H9 (cell line): Measurements from ENCODE around the gene OR1J1. TPM values are rescaled to one million over a fixed set of nuclear protein-coding genes. Genes with fewer than 3 reads are reported as not detected.

Source experiments
- DNase-seq: peaks from one replicate; pipeline ENCODE4 v3.0.0-alpha.2; 2017
- H2AFZ ChIP-seq: one replicate; pipeline ENCODE4 v1.6.1; 2013; ENCODE audit warnings: mild to moderate bottlenecking, low read length, control low read depth, moderate library complexity
- H2AK5ac ChIP-seq: 2 replicates; pipeline ENCODE4 v1.6.1; 2013; ENCODE audit warnings: low read length, control low read depth, mixed read lengths; ENCODE audit not compliant: insufficient read length
- H2BK120ac ChIP-seq: one replicate; pipeline ENCODE4 v1.6.1; 2013; ENCODE audit warnings: low read depth, mild to moderate bottlenecking, low read length, control low read depth, inconsistent platforms; ENCODE audit not compliant: poor library complexity, severe bottlenecking
- H2BK12ac ChIP-seq: 2 replicates; pipeline ENCODE4 v1.6.1; 2013; ENCODE audit warnings: low read length, control low read depth, mixed read lengths, low read depth; ENCODE audit not compliant: insufficient read length
- H2BK15ac ChIP-seq: 2 replicates; pipeline ENCODE4 v1.6.1; 2013; ENCODE audit warnings: low read depth, low read length, control low read depth
- H2BK20ac ChIP-seq: one replicate; pipeline ENCODE4 v1.6.1; 2013; ENCODE audit warnings: low read depth, mild to moderate bottlenecking, low read length, control low read depth, inconsistent platforms; ENCODE audit not compliant: poor library complexity, severe bottlenecking
- H2BK5ac ChIP-seq: 2 replicates; pipeline ENCODE4 v1.6.1; 2013; ENCODE audit warnings: low read length, control low read depth, mixed read lengths; ENCODE audit not compliant: insufficient read length
- H3K14ac ChIP-seq: 2 replicates; pipeline ENCODE4 v1.6.1; 2013; ENCODE audit warnings: low read length, control low read depth; ENCODE audit not compliant: insufficient read depth
- H3K18ac ChIP-seq: 2 replicates; pipeline ENCODE4 v1.6.1; 2013; ENCODE audit warnings: low read depth, mild to moderate bottlenecking, mixed read lengths, low read length, control low read depth; ENCODE audit not compliant: insufficient read length
- H3K23ac ChIP-seq: 2 replicates; pipeline ENCODE4 v1.6.1; 2013; ENCODE audit warnings: low read length, control low read depth, mixed read lengths, low read depth; ENCODE audit not compliant: insufficient read length
- H3K23me2 ChIP-seq: 2 replicates; pipeline ENCODE4 v1.6.1; 2013; ENCODE audit warnings: low read depth, mild to moderate bottlenecking, mixed read lengths, low read length, control low read depth; ENCODE audit not compliant: insufficient read length, poor library complexity, severe bottlenecking
- H3K27ac ChIP-seq: 2 replicates; pipeline ENCODE4 v1.5.1; 2013; ENCODE audit warnings: low read length, control low read depth, mixed read lengths, low read depth; ENCODE audit not compliant: insufficient read length
- H3K27me3 ChIP-seq: 2 replicates; pipeline ENCODE4 v1.6.1; 2013; ENCODE audit warnings: low read length, control low read depth, inconsistent platforms; ENCODE audit not compliant: insufficient read depth
- H3K4ac ChIP-seq: 2 replicates; pipeline ENCODE4 v1.6.1; 2013; ENCODE audit warnings: low read depth, mild to moderate bottlenecking, control low read depth, inconsistent platforms, low read length, moderate library complexity
- H3K4me1 ChIP-seq: 2 replicates; pipeline ENCODE4 v1.6.1; 2013; ENCODE audit warnings: low read length, control low read depth, inconsistent platforms; ENCODE audit not compliant: insufficient read depth
- H3K4me2 ChIP-seq: 2 replicates; pipeline ENCODE4 v1.6.1; 2013; ENCODE audit warnings: low read length, control low read depth, mixed read lengths; ENCODE audit not compliant: insufficient read length, insufficient read depth
- H3K56ac ChIP-seq: 2 replicates; pipeline ENCODE4 v1.6.1; 2013; ENCODE audit warnings: low read depth, mild to moderate bottlenecking, mixed read lengths, low read length, control low read depth; ENCODE audit not compliant: insufficient read length
- H3K79me1 ChIP-seq: 2 replicates; pipeline ENCODE4 v1.6.1; 2013; ENCODE audit warnings: low read depth, mild to moderate bottlenecking, moderate library complexity, low read length, control low read depth, inconsistent platforms; ENCODE audit not compliant: insufficient read depth, poor library complexity, severe bottlenecking
- H3K79me2 ChIP-seq: 2 replicates; pipeline ENCODE4 v1.6.1; 2013; ENCODE audit warnings: low read length, control low read depth, inconsistent platforms; ENCODE audit not compliant: insufficient read depth
- H3K9ac ChIP-seq: 2 replicates; pipeline ENCODE4 v1.6.1; 2013; ENCODE audit warnings: low read length, control low read depth, mixed read lengths; ENCODE audit not compliant: insufficient read length; ENCODE audit errors: extremely low read depth
- H3K9me3 ChIP-seq: one replicate; pipeline ENCODE4 v1.6.1; 2013; ENCODE audit warnings: low read depth, low read length, inconsistent platforms; ENCODE audit not compliant: control insufficient read depth
- H3T11ph ChIP-seq: one replicate; pipeline ENCODE4 v1.6.1; 2013; ENCODE audit warnings: mild to moderate bottlenecking, low read length, control low read depth, inconsistent platforms
- H4K20me1 ChIP-seq: one replicate; pipeline ENCODE4 v1.6.1; 2013; ENCODE audit not compliant: control insufficient read depth, insufficient read length, insufficient read depth
- H4K5ac ChIP-seq: 2 replicates; pipeline ENCODE4 v1.6.1; 2013; ENCODE audit warnings: low read depth, mild to moderate bottlenecking, mixed read lengths, low read length, control low read depth; ENCODE audit not compliant: insufficient read length
- H4K8ac ChIP-seq: replicated peaks from 2 replicates; pipeline ENCODE4 v1.6.1; 2013; ENCODE audit warnings: low read length, control low read depth, mixed read lengths, low read depth; ENCODE audit not compliant: insufficient read length
- H4K91ac ChIP-seq: 2 replicates; pipeline ENCODE4 v1.6.1; 2013; ENCODE audit warnings: low read depth, mild to moderate bottlenecking, moderate library complexity, mixed read lengths, low read length, control low read depth; ENCODE audit not compliant: insufficient read length
- H3K27ac Mint-ChIP-seq, 3 experiments: 2 replicates in 2 of 3; 3 replicates in 1 of 3; pipeline ENCODE4 v1.8.0; 2020 to 2021; ENCODE audit warnings: mixed read lengths in 3 of 3, mild to moderate bottlenecking in 1 of 3, moderate library complexity in 1 of 3
- H3K27me3 Mint-ChIP-seq: 2 replicates; pipeline ENCODE4 v1.8.0; 2021; ENCODE audit warnings: low read depth, mild to moderate bottlenecking, moderate library complexity, mixed read lengths
- H3K36me3 Mint-ChIP-seq, 3 experiments: 2 replicates in 2 of 3; 3 replicates in 1 of 3; pipeline ENCODE4 v1.8.0; 2020 to 2021; ENCODE audit warnings: low read depth in 3 of 3, mixed read lengths in 3 of 3; ENCODE audit not compliant: insufficient read depth in 1 of 3
- H3K4me1 Mint-ChIP-seq, 2 experiments: 2 replicates each; pipeline ENCODE4 v1.8.0; 2020; ENCODE audit warnings: mixed read lengths in 2 of 2
- H3K4me3 Mint-ChIP-seq, 2 experiments: 2 replicates in 1 of 2; 3 replicates in 1 of 2; pipeline ENCODE4 v1.8.0; 2020 to 2021; ENCODE audit warnings: mild to moderate bottlenecking in 2 of 2, mixed read lengths in 2 of 2, moderate library complexity in 1 of 2
- H3K9me3 Mint-ChIP-seq, 2 experiments: 2 replicates in 1 of 2; 3 replicates in 1 of 2; pipeline ENCODE4 v1.8.0; 2020; ENCODE audit warnings: mild to moderate bottlenecking in 2 of 2, mixed read lengths in 2 of 2, moderate library complexity in 1 of 2
- CTCF ChIP-seq: fragments of 200-600 bp; sonication (generic); conservative IDR thresholded peaks from 3 replicates; pipeline ENCODE4 v1.8.0; 2021; ENCODE audit warnings: antibody characterized with exemption, mild to moderate bottlenecking
- WGBS: extraction: QIAGEN DNeasy Blood & Tissue Kit; methylation state at CpG from one replicate; pipeline ENCODE4 v1.1.7; 2013; ENCODE audit warnings: missing lambda C conversion rate, low lambda C conversion rate, mixed read lengths; ENCODE audit not compliant: insufficient read length; ENCODE audit errors: extremely low coverage; 5-methylcytosine and 5-hydroxymethylcytosine counted together
- total RNA-seq: library from RNA; stranded (reverse); gene quantifications from 2 replicates; pipeline ENCODE4 v1.2.1, GENCODE V29; 2021

OR1J1 gene
- total RNA-seq, 1 experiment from 2014 or later = not detected

- Mint-ChIP-seq H3K27me3 (no peaks in the 10 kb centered on the region; the same call in 1 of the 2 replicates), H3K27ac (no peak within 1 kb of the TSS), H3K4me3 (no peak within 1 kb of the TSS), H3K36me3 (peaks cover 0 to 7% (median 0%) of the 10 kb centered on the region in 3 experiments; a peak in 3 of 7 replicates), H3K9me3 (peaks cover 48 to 49% of the 10 kb centered on the region in 2 experiments), H3K4me1 (no peaks in the 10 kb centered on the region)
- H4K8ac ChIP-seq = no peak within 1 kb of the TSS
- no peak for TF ChIP-seq CTCF
- H3K23ac ChIP-seq = no peak within 1 kb of the TSS
- H3K79me1 ChIP-seq = no peaks in the 10 kb centered on the region
- no peak within 1 kb of the TSS for H3K27ac ChIP-seq
- H3T11ph ChIP-seq = no peak within 1 kb of the TSS
- no peak within 1 kb of the TSS for H2BK20ac ChIP-seq
- no peaks in the 10 kb centered on the region for H4K20me1 ChIP-seq
- DNase-seq = no peak
- no peak within 1 kb of the TSS for H3K56ac ChIP-seq
- H2BK12ac ChIP-seq = no peak within 1 kb of the TSS
- H2BK15ac ChIP-seq = no peak within 1 kb of the TSS
- H2BK5ac ChIP-seq = no peak within 1 kb of the TSS
- no peak within 1 kb of the TSS for H3K4ac ChIP-seq
- H3K18ac ChIP-seq = no peak within 1 kb of the TSS
- no peak within 1 kb of the TSS for H2AK5ac ChIP-seq
- H2AFZ ChIP-seq = no peak within 1 kb of the TSS
- H3K4me2 ChIP-seq = no peak within 1 kb of the TSS
- H3K27me3 ChIP-seq = no peaks in the 10 kb centered on the region
- no peaks in the 10 kb centered on the region for H3K4me1 ChIP-seq
- no peak within 1 kb of the TSS for H3K14ac ChIP-seq
- H2BK120ac ChIP-seq = no peak within 1 kb of the TSS
- WGBS = no CpG with 5 or more reads among the region's 4 CpGs
- no peaks in the 10 kb centered on the region; the same call in 1 of the 2 replicates for H3K79me2 ChIP-seq
- no peak within 1 kb of the TSS for H4K91ac ChIP-seq
- peaks cover 87% of the 10 kb centered on the region for H3K9me3 ChIP-seq
- no peak within 1 kb of the TSS for H4K5ac ChIP-seq
- H3K23me2 ChIP-seq = no peaks in the 10 kb centered on the region
- no peak within 1 kb of the TSS for H3K9ac ChIP-seq
Observed at GRCh38 chr9:122518841-122519240, 41.1 kb upstream of the OR1J1 start, which contains the start of gene OR1J4. TSS of gene OR1J4 (plus strand) at chr9:122519141. CDS start at chr9:122519141, 0 bp downstream.
